Measurements from ENCODE around the gene CYP11A1.

GRCh38 chr15:74340150-74340549, 27.3 kb downstream of the CYP11A1 start:
- TF ChIP-seq, protein P1, sequence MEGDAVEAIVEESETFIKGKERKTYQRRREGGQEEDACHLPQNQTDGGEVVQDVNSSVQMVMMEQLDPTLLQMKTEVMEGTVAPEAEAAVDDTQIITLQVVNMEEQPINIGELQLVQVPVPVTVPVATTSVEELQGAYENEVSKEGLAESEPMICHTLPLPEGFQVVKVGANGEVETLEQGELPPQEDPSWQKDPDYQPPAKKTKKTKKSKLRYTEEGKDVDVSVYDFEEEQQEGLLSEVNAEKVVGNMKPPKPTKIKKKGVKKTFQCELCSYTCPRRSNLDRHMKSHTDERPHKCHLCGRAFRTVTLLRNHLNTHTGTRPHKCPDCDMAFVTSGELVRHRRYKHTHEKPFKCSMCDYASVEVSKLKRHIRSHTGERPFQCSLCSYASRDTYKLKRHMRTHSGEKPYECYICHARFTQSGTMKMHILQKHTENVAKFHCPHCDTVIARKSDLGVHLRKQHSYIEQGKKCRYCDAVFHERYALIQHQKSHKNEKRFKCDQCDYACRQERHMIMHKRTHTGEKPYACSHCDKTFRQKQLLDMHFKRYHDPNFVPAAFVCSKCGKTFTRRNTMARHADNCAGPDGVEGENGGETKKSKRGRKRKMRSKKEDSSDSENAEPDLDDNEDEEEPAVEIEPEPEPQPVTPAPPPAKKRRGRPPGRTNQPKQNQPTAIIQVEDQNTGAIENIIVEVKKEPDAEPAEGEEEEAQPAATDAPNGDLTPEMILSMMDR (IDR thresholded peaks at IDR 0.05; ENCODE audit: low read length): no peak
- TF ChIP-seq EZH2phosphoT487 (IDR thresholded peaks at IDR 0.05; ENCODE audit: low read length) (no peak), EZH2 (optimal IDR thresholded peaks at IDR 0.05; ENCODE audit: low read depth, low read length) (no peak)

Data from MM.1S (cell line).